Panc1 (cell line): Measurements from ENCODE around the gene IFT57. TPM values are rescaled to one million over a fixed set of nuclear protein-coding genes. Genes with fewer than 3 reads are reported as not detected.

Experiments used
- ATAC-seq: fragments of 200-7000 bp; cut with Tn5 transposase; 2 replicates; pipeline ENCODE4 v1.9.1; 2020; ENCODE audit warnings: mild to moderate bottlenecking, moderate library complexity
- BruUV-seq: library from RNA; stranded (reverse); fragments of 400-500 nt; replicated peaks from 2 replicates; lab custom pipeline; 2021; lab: Mats Ljungman, UMichigan
- CTCF ChIA-PET: fragments of 300-600 bp; sonication (Branson Sonifier 250); formaldehyde crosslinking; loops from one replicate; lab custom pipeline; 2022; ENCODE audit warnings: antibody characterized with exemption; lab: Charles Lee
- POLR2A ChIA-PET: fragments of 300-600 bp; sonication (Branson Sonifier 250); formaldehyde crosslinking; loops from one replicate; lab custom pipeline; 2022; ENCODE audit warnings: antibody characterized with exemption; lab: Charles Lee
- DNase-seq: peaks from one replicate; pipeline ENCODE4 v3.0.0-alpha.2; 2010; ENCODE audit warnings: low read depth, low spot score
- H3K27ac ChIP-seq: 2 replicates; pipeline ENCODE4 v1.5.1; 2011; ENCODE audit warnings: mild to moderate bottlenecking, low read length, inconsistent platforms
- H3K27me3 ChIP-seq: fragments of 200-500 bp; sonication (Bioruptor generic); 2 replicates; pipeline ENCODE4 v1.6.0; 2014; ENCODE audit warnings: low read length, inconsistent platforms; ENCODE audit not compliant: control insufficient read depth, insufficient read depth
- H3K36me3 ChIP-seq: fragments of 200-500 bp; sonication (Bioruptor generic); 2 replicates; pipeline ENCODE4 v1.5.1; 2014; ENCODE audit warnings: inconsistent platforms, mild to moderate bottlenecking, low read length, moderate library complexity; ENCODE audit not compliant: control insufficient read depth, insufficient read depth
- H3K4me1 ChIP-seq: 2 replicates; pipeline ENCODE4 v1.5.1; 2011; ENCODE audit warnings: inconsistent platforms, mild to moderate bottlenecking, low read length, moderate library complexity; ENCODE audit not compliant: control insufficient read depth, insufficient read depth
- H3K4me3 ChIP-seq, 2 experiments: 2 replicates each; pipeline ENCODE4 v1.5.1; 2011 to 2012; ENCODE audit warnings: low read depth in 2 of 2, low read length in 2 of 2, mild to moderate bottlenecking in 2 of 2, inconsistent platforms in 1 of 2, moderate library complexity in 1 of 2
- H3K9me3 ChIP-seq: fragments of 200-500 bp; sonication (Bioruptor generic); 2 replicates; pipeline ENCODE4 v1.5.1; 2014; ENCODE audit warnings: low read depth, mild to moderate bottlenecking, inconsistent platforms, low read length, moderate library complexity; ENCODE audit not compliant: control insufficient read depth, insufficient read depth
- CTCF ChIP-seq: fragments of 450-650 bp; IDR thresholded peaks from 2 replicates; pipeline ENCODE4 v1.5.1; 2017; ENCODE audit warnings: mild to moderate bottlenecking
- POLR2AphosphoS5 ChIP-seq: IDR thresholded peaks from 2 replicates; pipeline ENCODE4 v1.6.1; 2012; ENCODE audit warnings: mild to moderate bottlenecking, low read depth, low read length, moderate library complexity
- REST ChIP-seq, 2 experiments: IDR thresholded peaks; 2 replicates each; pipeline ENCODE4 v1.6.1; 2011 to 2012; ENCODE audit warnings: low read depth in 2 of 2, control low read depth in 1 of 2, low read length in 1 of 2, mild to moderate bottlenecking in 1 of 2, moderate library complexity in 1 of 2; ENCODE audit not compliant: insufficient read depth in 1 of 2
- SIN3A ChIP-seq: IDR thresholded peaks from 2 replicates; pipeline ENCODE4 v1.6.1; 2012; ENCODE audit warnings: low read depth, mild to moderate bottlenecking, low read length, moderate library complexity, borderline replicate concordance; ENCODE audit not compliant: insufficient read depth
- TCF7L2 ChIP-seq: IDR thresholded peaks from 2 replicates; pipeline ENCODE4 v1.6.1; 2011; ENCODE audit warnings: mild to moderate bottlenecking, low read depth, low read length, inconsistent platforms
- in situ Hi-C: cut with HindIII; loops from 2 replicates; pipeline ENCODE4 v1.10.0; 2016; ENCODE audit warnings: low sequenced_read_pairs, low pct_unique_long_range_greater_than_20kb
- intact Hi-C: fragments of 100-400 bp; cut with micrococcal nuclease; formaldehyde crosslinking; loops from one replicate; pipeline ENCODE4 v1.10.0; 2022; ENCODE audit not compliant: unreplicated experiment
- total RNA-seq: library from RNA; stranded (reverse); gene quantifications from one replicate; pipeline ENCODE4 v1.2.1, GENCODE V29; 2021; ENCODE audit not compliant: unreplicated experiment

IFT57 gene
- total RNA-seq, 1 experiment from 2014 or later, result 45.7 TPM

- H3K9me3 ChIP-seq, result no peaks in the 10 kb centered on the region
- H3K27ac ChIP-seq, result no peak overlapping the region
- no peak overlapping the region for H3K4me3 ChIP-seq
- POLR2A ChIA-PET, result interaction anchor here (0.7 kb wide), 1 partner anchor 129 kb away, joined by 4 read pairs; no protein-coding TSS in a partner anchor
- BruUV-seq, result no TSS peak
- ATAC-seq (no peak), DNase-seq (no peak)
- no peaks in the 10 kb centered on the region for H3K4me1 ChIP-seq
- no peak for TF ChIP-seq SIN3A
- TF ChIP-seq CTCF, result no peak
- no peak for TF ChIP-seq REST (IDR thresholded peaks at IDR 0.05; ENCODE audit: insufficient read depth in 1 of 2, low read depth in 2 of 2, low read length in 1 of 2)
- no peak for TF ChIP-seq POLR2AphosphoS5
- TF ChIP-seq TCF7L2, result no peak
- intact Hi-C loops, result no loop called here
- no peaks in the 10 kb centered on the region for H3K27me3 ChIP-seq
- H3K36me3 ChIP-seq, result no peaks in the 10 kb centered on the region; the same call in 1 of the 2 replicates
- CTCF ChIA-PET, result no interaction called here
- in situ Hi-C loops, result no loop called here
Measured at GRCh38 chr3:108175352-108175751, 46.9 kb downstream of the IFT57 start.

- Histone ChIP-seq H3K4me3 (no peak overlapping the region), H3K4me1 (no peaks in the 10 kb centered on the region), H3K27ac (no peak overlapping the region), H3K27me3 (no peaks in the 10 kb centered on the region), H3K9me3 (no peaks in the 10 kb centered on the region), H3K36me3 (no peaks in the 10 kb centered on the region; the same call in 1 of the 2 replicates)
- ATAC-seq (no peak), DNase-seq (no peak)
- BruUV-seq, result no TSS peak
- intact Hi-C loops (no loop called here), in situ Hi-C loops (no loop called here)
- CTCF ChIA-PET, result no interaction called here
- TF ChIP-seq POLR2AphosphoS5, result no peak
- TF ChIP-seq REST (IDR thresholded peaks at IDR 0.05; ENCODE audit: insufficient read depth in 1 of 2, low read depth in 2 of 2, low read length in 1 of 2), result no peak
- no peak for TF ChIP-seq TCF7L2
- TF ChIP-seq CTCF, result no peak; the same call in 1 of the 2 replicates
- TF ChIP-seq SIN3A, result no peak
- POLR2A ChIA-PET, result no interaction called here
Measured at GRCh38 chr3:108171106-108171505, 51.1 kb downstream of the IFT57 start.
